ENCODE measurements around the gene FAU. TPM values are rescaled to one million over a fixed set of nuclear protein-coding genes. Genes with fewer than 3 reads are reported as not detected.

FAU gene
- total RNA-seq, 1 donor from 2014 or later = 734 TPM

GRCh38 chr11:65114538-65115171, 7.3 kb downstream of the FAU start:
- Mint-ChIP-seq H3K36me3 (ENCODE audit: unreplicated experiment) (peaks cover 9% of the 10 kb centered on the region), H3K27me3 (ENCODE audit: unreplicated experiment) (no peaks in the 10 kb centered on the region), H3K4me1 (ENCODE audit: unreplicated experiment) (peaks cover 30% of the 10 kb centered on the region), H3K9me3 (ENCODE audit: unreplicated experiment) (no peaks in the 10 kb centered on the region), H3K27ac (ENCODE audit: unreplicated experiment) (no peak overlapping the region), H3K4me3 (ENCODE audit: unreplicated experiment) (no peak overlapping the region)
- no peak for TF ChIP-seq CTCF (IDR thresholded peaks at IDR 0.05)
- no peak for DNase-seq (ENCODE audit: extremely low spot score, unreplicated experiment)

- H3K9me3 Mint-ChIP-seq (ENCODE audit: unreplicated experiment) = no peaks in the 10 kb centered on the region
- H3K36me3 Mint-ChIP-seq (ENCODE audit: unreplicated experiment) = peaks cover 4% of the 10 kb centered on the region
- TF ChIP-seq CTCF (IDR thresholded peaks at IDR 0.05) = no peak
- peak overlapping the region; percentile 86 for H3K4me3 Mint-ChIP-seq (ENCODE audit: unreplicated experiment)
- H3K27me3 Mint-ChIP-seq (ENCODE audit: unreplicated experiment) = no peaks in the 10 kb centered on the region
- peaks cover 30% of the 10 kb centered on the region for H3K4me1 Mint-ChIP-seq (ENCODE audit: unreplicated experiment)
- no peak for DNase-seq (ENCODE audit: extremely low spot score, unreplicated experiment)
- no peak overlapping the region for H3K27ac Mint-ChIP-seq (ENCODE audit: unreplicated experiment)
These were observed 8.1 kb downstream of the FAU start for GRCh38 chr11:65113839-65114238.

- no peak for TF ChIP-seq CTCF (IDR thresholded peaks at IDR 0.05)
- Mint-ChIP-seq H3K4me1 (ENCODE audit: unreplicated experiment) (peaks cover 30% of the 10 kb centered on the region), H3K27ac (ENCODE audit: unreplicated experiment) (peak overlapping the region; percentile 4), H3K4me3 (ENCODE audit: unreplicated experiment) (peak overlapping the region; percentile 86), H3K27me3 (ENCODE audit: unreplicated experiment) (no peaks in the 10 kb centered on the region), H3K36me3 (ENCODE audit: unreplicated experiment) (peaks cover 2% of the 10 kb centered on the region), H3K9me3 (ENCODE audit: unreplicated experiment) (no peaks in the 10 kb centered on the region)
- no peak for DNase-seq (ENCODE audit: extremely low spot score, unreplicated experiment)
These were observed 8.6 kb downstream of the FAU start for GRCh38 chr11:65113361-65113756.

- H3K27me3 Mint-ChIP-seq (ENCODE audit: unreplicated experiment) = no peaks in the 10 kb centered on the region
- peak overlapping the region; percentile 4 for H3K27ac Mint-ChIP-seq (ENCODE audit: unreplicated experiment)
- no peaks in the 10 kb centered on the region for H3K36me3 Mint-ChIP-seq (ENCODE audit: unreplicated experiment)
- H3K9me3 Mint-ChIP-seq (ENCODE audit: unreplicated experiment) = no peaks in the 10 kb centered on the region
- peak; percentile 97 for TF ChIP-seq CTCF (IDR thresholded peaks at IDR 0.05)
- peak overlapping the region; percentile 86 for H3K4me3 Mint-ChIP-seq (ENCODE audit: unreplicated experiment)
- peaks cover 28% of the 10 kb centered on the region for H3K4me1 Mint-ChIP-seq (ENCODE audit: unreplicated experiment)
- DNase-seq (ENCODE audit: extremely low spot score, unreplicated experiment) = no peak
These were observed 9.2 kb downstream of the FAU start for GRCh38 chr11:65112546-65113360.

All from osteocyte (in vitro differentiated cells).